HG03558 (cell line): Measurements from ENCODE around the gene ZNF346.

ENCODE experiments used
- ATAC-seq: cut with Tn5 transposase; IDR thresholded peaks from one replicate; pipeline ENCODE4 v1.9.1; 2021; ENCODE audit warnings: moderate number of reproducible peaks; ENCODE audit not compliant: unreplicated experiment; ENCODE audit errors: extremely low read depth

ZNF346 gene

GRCh38 chr5:177064500-177065277 lies 42.2 kb downstream of the ZNF346 start:
- no peak for ATAC-seq

GRCh38 chr5:177065491-177065890 lies 43.0 kb downstream of the ZNF346 start:
- no peak for ATAC-seq

GRCh38 chr5:177066224-177066623 lies 43.7 kb downstream of the ZNF346 start:
- ATAC-seq, result no peak

GRCh38 chr5:177067503-177067902 lies 45.0 kb downstream of the ZNF346 start:
- ATAC-seq, result no peak

DNA sequence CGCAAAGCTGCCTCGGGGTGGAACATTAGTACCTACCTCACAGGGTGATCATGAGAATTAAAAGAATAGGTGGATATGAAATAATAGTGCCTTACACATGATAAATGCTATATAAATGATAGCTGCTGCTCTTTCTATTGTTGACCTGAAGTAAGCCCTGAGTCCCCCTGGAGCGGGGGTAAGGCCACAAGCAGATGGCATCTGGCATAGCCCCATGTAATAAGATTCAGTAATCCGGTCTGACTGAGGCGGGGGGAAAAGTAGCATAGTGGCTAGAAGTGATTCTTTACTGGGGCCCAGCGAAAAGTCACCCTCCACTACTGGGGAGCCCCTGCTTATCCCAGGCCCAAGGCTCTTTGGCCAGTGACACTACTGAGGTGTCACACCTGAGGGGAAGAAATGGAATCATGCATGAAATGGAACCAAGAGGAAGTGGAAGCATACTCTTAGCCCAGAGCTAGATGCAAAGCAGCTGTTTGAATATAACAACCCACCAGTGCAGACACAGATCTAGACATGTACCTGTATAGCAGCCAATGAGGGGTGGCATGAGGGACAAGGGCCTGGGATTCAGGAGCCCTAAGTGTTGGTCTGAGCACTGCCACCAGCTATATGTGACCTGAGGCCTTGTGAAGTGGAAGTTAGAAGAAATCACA lies 48.2 kb downstream of the ZNF346 start:
- ATAC-seq, result no peak

DNA sequence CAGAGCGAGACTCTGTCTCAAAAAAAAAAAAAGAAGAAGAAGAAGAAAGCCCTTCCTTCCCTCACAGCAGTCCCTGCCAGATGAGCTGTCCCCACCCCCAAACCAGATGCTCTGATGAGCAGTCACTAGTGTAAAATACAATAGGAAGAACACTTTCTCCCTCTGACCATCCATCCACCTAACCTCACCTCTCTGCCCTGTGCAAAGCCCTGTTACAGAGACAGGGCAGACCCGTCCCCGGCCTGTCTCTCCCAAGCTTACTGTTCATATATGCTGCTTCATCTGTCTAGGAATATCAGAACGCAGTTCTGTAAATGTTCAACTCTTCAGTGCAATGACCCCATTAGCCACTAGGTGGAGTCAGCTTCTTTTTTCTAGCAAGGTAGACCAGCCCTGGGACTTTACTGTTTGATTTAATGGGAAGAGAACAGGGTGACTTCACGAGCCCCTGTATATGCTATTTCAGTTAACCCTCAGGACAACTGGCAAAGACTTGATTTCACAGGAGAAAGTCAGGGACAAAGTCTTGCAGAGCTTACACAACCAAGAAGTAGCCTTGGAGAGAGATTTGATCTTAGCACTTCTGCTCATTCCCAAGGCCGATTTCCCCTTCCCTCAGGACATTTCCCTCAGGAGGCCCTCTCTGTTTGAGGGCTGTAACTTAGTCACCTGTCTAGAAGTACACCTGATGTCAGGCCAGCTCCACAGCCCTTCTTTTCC lies 49.3 kb downstream of the ZNF346 start:
- ATAC-seq, result no peak

GRCh38 chr5:177077335-177077734 lies 54.8 kb downstream of the ZNF346 start:
- ATAC-seq, result no peak

DNA sequence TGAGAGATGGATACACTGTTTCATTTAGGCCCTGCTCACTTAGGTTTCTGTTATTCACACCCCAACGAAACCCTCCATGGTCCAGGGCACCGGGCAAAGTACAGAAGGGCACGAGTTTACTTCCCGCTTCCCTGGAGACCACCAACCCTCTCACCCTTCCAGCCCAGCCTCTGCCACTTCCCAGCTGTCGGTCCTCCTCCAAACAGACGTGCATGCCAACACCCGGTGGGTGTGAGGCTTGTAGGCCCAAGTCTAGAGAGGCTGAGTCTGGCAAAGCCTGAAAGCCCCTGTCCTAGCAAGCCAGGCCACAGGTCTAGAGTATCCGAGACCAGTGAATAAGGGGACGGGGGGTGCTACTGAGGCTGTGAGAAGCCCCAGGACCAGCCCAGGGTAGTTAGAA lies 57.1 kb downstream of the ZNF346 start:
- no peak for ATAC-seq

GRCh38 chr5:177080265-177080664 lies 57.8 kb downstream of the ZNF346 start:
- ATAC-seq, result no peak

DNA sequence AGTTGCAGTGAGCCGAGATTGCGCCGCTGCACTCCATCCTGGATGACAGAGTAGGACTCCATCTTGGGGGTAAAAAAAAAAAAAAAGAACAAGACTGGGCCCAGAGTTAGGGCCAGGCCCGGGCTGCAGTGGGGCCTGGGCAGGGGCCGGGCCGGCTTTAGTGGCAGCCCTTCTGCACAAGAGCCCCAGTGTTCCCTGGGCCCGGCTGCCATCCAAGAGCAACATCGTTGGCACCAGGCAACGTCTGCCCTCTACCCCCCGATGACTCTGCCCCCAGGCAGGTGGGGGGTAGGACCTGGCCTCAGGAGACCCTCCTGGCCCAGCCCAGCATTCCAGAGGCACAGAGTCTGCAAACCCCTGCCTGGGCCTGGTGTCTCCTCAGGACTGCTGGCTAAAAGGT lies 59.4 kb downstream of the ZNF346 start:
- ATAC-seq, result no peak

DNA sequence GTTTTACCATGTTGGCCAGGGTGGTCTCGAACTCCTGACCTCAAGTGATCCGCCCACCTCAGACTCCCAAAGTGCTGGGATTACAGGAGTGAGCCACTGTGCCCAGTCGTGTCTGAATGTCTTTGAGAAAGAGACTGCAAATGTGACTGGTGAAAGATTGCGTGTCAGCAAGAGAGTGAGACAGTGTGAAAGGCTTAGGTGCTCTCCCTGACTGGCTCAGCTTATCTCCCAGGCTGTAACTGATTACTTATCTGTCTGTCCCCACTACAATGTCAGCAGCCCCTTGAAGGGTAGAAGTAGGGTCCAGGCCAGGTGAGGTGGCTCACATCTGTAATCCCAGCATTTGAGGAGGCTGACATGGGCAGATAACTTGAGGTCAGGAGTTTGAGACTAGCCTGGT lies 60.9 kb downstream of the ZNF346 start:
- no peak for ATAC-seq

DNA sequence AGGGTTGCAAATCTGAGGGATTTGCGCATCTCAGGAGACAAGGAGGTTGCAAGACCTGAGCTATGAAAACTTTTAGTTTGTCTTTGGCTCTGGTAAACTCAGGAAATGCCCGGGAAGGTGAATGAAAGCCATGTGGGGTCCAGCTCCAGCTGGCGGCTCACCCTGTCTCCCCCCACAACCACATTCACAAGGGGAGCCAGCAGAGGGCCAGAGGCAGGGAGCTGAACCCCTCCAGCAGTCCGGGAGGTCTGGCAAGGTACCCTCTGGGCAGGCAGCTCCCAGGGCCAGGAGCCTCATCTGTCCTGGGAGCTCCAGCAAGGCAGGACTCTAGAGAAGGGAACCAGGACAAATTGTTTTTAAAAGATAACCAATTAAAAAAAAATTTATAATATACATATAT lies 61.7 kb downstream of the ZNF346 start:
- ATAC-seq, result no peak

GRCh38 chr5:177085985-177086653 lies 63.6 kb downstream of the ZNF346 start:
- no peak for ATAC-seq

GRCh38 chr5:177086654-177087397 lies 64.3 kb downstream of the ZNF346 start, which contains the start of gene FGFR4:
Gene FGFR4, plus strand, starts transcription at chr5:177086915. Its CDS starts 2,688 bp downstream, at chr5:177089603.
- no peak for ATAC-seq

DNA sequence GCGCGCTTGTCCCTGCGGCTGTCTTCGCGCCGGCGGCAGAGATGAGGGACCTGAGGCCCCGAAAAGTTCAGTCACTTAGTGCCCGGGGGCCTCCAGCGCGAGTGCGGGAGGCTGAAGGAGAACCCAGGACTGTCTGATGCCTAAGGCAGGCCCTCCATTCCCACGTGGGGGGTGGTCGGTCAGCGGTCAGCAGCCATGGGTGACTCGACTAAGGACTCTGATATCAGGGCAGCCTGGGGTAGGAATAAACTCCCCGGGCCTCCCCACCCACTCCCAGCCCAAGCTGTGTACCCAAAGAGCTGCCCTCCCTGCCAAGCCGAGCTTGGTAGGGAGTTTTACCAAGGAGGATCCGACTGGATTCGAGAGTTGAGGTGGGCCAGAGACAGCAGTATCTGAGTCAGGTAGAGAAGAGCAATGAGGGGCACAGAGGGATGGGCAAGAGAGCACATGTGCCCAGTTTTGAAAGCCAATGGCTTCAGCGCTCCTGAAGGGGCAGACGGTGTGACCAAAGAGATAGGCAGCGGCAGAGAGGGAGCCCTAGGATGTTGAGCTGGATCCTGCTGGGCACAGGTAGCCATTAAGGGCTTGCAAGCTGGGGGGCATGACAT lies 65.0 kb downstream of the ZNF346 start:
- ATAC-seq, result no peak

- ATAC-seq, result no peak
Observed at GRCh38 chr5:177089127-177089526, 66.6 kb downstream of the ZNF346 start.

DNA sequence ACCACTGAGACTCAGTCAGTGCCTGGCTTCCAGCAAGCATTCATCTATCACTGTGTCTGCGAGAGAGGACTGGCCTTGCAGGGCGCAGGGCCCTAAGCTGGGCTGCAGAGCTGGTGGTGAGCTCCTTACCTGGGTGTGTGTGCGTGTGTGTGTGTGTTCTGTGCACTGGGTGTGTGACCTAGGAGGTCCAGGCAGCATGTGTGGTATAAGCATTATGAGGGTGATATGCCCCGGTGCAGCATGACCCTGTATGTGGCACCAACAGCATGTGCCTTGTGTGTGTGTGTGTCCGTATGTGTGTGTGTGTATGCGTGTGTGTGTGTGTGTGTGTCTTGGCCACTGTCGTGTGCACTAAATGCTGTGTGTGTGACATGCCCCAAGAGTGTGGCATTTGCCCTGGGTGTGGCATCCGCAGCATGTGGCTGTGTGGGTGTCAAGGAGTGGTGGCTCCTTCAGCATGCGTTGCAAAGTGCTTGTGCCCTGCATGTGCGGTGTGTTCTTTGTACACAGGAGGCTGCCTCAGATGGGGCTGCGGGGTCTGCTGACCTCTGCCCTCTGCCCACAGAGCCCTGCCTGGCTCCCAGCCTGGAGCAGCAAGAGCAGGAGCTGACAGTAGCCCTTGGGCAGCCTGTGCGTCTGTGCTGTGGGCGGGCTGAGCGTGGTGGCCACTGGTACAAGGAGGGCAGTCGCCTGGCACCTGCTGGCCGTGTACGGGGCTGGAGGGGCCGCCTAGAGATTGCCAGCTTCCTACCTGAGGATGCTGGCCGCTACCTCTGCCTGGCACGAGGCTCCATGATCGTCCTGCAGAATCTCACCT lies 67.5 kb downstream of the ZNF346 start:
- no peak for ATAC-seq

DNA sequence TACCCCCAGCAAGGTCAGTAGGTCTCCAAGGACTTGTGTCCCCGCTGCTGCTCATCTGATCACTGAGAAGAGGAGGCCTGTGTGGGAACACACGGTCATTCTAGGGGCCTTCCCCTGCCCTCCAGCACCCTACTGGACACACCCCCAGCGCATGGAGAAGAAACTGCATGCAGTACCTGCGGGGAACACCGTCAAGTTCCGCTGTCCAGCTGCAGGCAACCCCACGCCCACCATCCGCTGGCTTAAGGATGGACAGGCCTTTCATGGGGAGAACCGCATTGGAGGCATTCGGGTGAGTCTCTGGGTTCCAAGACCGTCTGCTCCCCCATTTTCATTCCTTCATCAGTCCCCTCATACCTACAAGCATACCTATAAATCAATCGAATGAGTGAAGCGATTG lies 68.3 kb downstream of the ZNF346 start:
- ATAC-seq, result no peak

DNA sequence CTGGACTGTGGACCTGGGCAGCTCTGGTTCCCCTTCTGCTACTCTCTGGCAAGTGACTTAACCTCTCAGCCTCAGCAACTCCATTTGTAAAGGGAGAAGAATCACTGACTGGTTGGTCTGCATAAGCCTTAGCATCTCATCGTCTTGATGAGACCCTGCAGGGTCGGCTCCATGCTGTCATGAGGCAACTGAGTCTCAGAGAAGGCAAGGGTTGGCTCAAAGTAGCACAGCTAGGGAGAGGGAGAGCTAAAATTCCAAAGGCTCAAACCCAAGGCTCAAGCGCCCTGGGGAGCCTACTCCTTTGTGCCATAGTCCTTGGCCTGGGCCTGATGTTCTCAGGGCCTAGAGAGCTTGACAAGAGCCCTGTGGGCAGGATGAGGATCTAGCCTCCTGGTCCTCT lies 68.7 kb downstream of the ZNF346 start:
- ATAC-seq, result no peak
